Erythroblast (primary cell): Measurements from ENCODE around the gene SNX30.

Source experiments
- DNase-seq, 2 experiments: peaks; one replicate each; lab custom pipeline; 2025; lab: John Stamatoyannopoulos, UW
- GATA1 ChIP-seq: IDR thresholded peaks from 2 replicates; pipeline ENCODE4 v1.6.1; 2011; ENCODE audit warnings: low read depth, mild to moderate bottlenecking, control low read depth, low read length, moderate library complexity
- POLR2A ChIP-seq: IDR thresholded peaks from 2 replicates; pipeline ENCODE4 v1.6.1; 2011; ENCODE audit warnings: mild to moderate bottlenecking, low read length

Gene SNX30

DNA sequence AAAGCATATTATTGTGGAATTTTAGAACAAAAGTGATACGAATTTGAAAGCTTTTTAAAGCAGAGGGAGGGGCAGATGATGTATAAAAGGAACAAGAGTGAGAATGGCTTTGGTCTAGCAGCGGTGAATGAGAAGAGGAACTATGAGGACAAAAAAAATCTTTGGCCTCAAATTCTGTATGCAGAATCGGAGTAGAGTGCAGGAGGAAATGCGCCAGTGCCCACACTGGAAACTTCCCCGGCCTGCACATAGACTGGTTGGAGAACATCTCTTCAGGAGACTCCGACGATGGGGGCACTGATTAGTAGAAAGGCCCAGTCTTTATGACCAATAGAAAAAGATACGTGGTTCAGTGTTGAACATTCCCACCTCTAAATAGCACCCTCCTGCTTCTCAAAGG, 88.8 kb downstream of the SNX30 start:
- no peak for DNase-seq
- TF ChIP-seq GATA1 (no peak), POLR2A (no peak)

DNA sequence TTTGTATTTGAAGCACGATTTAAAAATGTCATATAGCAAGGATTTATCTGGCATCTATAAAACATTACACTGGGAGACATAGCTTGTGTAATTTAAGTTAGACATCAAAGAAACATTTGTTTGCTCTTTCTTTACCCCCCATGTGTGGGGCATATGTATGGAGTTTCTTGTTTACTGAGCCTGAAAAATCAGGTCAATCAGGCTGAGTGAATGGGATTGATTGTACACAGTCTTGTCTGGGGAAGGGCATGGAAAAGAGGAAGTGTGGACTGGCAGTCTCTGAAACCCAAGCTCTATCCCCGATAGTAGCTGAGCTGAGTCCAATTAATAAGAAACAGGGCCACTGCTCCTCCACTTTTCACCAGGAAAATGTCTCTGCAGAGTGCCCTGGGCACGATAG, 90.7 kb downstream of the SNX30 start:
- TF ChIP-seq GATA1 (no peak), POLR2A (no peak)
- DNase-seq: no peak

GRCh38 chr9:112842555-112842954, 92.0 kb downstream of the SNX30 start:
- TF ChIP-seq GATA1 (no peak), POLR2A (no peak)
- no peak for DNase-seq

DNA sequence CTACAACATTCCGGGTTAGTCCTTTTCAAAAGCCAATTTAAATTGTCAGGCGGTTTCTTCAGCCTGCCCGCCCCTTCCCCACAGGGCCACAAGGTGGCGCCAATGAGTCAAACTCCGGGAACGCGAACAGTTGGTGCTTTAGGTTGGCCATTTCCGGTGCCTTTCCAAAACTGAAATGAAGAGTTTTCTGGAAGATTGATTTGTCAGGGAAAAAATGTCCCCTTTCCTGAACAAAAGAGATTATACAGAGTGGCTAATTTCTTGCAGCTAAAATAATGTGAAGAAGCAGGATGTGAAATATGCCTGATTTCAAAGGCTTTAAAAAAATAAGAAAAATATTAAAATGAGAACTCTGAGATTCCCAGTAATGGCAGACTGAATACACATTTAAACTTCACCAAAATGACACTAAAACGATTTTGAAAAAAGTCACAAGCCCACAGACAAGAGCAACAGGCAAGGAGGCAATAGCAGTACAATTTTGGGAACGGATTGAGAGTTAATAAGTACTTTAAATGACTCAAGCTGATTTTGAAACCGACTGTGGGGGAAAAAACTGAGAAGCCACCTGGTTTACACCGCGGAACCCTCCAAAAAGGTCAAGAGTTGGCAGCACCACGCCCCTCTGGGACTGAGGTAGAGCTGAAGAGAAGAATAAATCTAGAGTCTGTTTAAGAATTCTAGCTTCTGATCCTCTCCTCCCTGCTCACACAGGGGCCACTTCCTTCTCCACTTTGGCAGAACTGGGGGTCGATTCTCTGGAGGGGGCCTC, 94.4 kb downstream of the SNX30 start:
- peak; percentile 64 to 82 for DNase-seq

GRCh38 chr9:112846528-112847488, 96.2 kb downstream of the SNX30 start:
- DNase-seq: no peak
- TF ChIP-seq GATA1: no peak
- TF ChIP-seq POLR2A: no peak

More for the DNA sequence above, 94.4 kb downstream of the SNX30 start:
- TF ChIP-seq POLR2A: no peak

DNA sequence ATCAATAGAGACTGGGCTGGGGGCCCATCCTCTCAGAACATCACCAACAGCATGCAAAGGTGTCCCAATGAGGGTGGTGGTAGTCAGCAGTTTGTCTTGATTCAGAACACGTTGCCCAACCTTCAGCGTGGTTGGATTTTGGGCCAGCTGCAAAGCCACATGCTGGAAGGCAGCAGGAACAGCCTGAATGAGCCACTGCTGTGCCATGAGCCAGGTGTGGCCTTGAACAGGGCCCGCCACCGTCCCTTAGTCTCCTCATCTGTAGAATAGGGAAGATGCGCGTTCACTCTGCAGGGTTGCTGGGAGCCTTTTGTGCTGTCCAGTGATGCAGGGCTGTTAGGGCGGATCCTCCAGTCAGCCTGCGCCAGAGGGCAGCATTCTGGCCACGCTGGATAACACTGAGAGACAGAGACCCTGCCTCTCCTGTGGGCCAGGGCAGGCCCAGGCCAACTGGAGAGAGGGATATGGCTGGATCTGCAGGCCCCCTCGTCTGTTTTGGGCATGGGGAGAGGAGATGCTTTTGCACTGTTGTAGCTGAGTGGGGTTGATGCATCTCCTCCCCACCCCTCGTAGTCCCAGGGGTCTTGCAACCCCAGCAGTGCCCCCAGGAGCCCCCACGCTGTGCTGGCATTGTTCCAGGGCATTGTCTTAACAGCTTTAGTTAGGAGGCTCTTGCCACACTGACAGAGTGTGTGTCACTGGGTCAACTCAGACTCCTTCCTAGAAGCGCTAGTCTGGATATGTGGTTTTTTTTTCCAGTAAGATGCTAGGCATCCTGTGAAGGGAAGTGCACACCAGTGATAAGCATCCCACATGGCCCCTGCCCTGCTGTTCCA, 98.0 kb downstream of the SNX30 start:
- no peak for DNase-seq
- no peak for TF ChIP-seq POLR2A

DNA sequence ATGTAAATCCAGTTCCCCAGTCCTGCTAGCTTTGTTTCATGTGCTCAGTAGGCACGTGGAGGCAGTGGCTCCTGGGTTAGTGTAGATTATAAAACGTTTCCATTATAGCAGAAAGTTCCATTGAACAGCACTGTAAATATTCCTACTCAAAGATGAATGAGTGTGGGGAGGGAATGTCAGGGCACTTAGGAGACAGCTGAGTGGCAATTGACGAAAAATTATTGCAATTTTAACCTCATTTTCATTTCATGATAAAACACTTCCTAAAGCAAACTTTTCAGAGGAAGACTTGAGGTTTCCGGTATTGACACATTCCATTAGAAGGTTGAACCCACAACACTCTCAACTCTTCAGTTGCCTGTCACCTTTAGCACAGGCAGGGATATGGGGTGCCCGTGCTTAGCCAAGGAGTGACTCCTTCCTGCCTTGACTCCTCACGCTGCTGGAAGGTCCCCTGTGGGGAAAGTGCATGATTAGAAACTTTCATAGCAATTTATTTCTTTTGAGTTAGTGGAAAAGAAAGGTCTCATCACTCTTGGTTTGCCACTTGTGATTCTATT, 98.9 kb downstream of the SNX30 start:
- no peak for DNase-seq
- TF ChIP-seq GATA1: no peak
- no peak for TF ChIP-seq POLR2A

DNA sequence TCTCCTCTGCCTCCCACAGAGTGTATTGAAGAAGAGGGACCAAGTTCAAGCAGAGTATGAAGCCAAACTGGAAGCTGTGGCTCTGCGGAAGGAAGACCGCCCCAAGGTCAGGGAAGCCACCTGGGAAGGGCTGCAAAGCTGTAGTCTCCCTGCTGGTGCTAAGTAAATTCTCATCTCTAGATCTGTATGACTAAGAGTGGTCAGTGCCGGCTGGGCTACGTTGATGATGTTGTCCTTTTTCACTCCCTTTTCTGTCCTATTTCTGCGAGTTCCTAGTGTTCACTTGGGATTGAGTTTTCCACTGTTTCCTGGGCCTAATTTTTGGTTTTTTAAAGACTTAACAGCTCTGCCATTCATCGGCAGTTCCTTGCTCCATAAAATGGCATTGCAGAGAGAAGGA, 100.3 kb downstream of the SNX30 start:
- TF ChIP-seq POLR2A (no peak), GATA1 (no peak)
- DNase-seq: no peak

GRCh38 chr9:112852741-112853504, 102.4 kb downstream of the SNX30 start:
- no peak for DNase-seq
- TF ChIP-seq GATA1: no peak
- no peak for TF ChIP-seq POLR2A

DNA sequence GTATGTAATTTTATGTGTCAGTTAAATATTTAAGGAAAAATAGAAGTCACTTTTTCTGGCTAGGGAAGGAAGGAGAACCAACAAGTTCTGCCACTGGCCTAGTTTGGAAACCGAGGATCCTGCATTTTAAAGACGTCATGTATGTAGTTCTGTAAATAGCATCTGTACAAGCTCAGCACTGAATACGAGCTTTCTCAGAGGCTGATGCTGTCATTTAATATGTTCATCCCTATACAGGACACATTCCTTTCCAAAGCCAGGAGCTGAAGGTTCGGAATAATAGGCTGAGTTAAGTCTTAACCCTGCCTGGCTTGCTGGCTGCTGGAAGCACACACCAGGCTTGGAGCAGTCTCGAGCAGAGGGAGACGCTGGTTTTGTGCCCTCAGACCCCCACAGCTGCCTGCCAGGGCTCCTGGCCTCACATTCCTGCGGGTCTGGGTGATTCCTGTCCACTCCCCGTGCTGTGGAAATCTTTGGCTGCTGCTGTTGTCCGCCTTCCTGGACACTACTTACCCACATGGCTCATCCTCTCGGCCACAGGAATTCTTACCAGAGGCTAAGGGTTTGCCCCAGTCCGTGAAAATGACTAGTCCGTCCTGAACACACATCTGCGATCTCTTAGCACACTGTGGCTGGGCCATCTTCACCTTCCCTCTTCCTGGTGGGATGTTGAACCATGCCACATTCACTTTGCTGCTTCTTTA, 103.5 kb downstream of the SNX30 start:
- TF ChIP-seq POLR2A (no peak), GATA1 (no peak)
- no peak for DNase-seq

DNA sequence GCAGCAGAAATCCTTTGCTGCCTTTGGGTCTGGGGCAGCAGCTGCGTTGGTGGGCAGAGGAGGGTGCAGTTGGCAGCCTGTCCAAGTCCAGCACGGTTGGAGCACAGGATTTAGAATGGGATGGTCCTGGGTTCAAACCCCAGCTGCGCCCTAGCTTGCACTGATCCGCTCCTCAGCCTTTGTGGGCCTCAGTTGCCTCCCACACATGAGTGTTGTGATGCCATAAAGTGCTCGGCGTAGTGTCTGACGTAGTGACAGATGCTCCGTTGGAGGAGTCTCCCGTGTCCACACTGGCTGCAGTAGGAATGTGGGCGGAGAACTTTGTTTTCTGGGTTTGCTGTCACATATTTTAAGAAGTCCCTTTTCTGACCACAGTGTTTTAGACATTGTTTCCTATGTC, 104.1 kb downstream of the SNX30 start:
- DNase-seq: no peak
- TF ChIP-seq GATA1 (no peak), POLR2A (no peak)

- no peak for DNase-seq
- no peak for TF ChIP-seq GATA1
- no peak for TF ChIP-seq POLR2A
Measured at GRCh38 chr9:112856200-112856599, 105.6 kb downstream of the SNX30 start.
